H1 (cell line): ENCODE data around the gene CTSW. TPM values are rescaled to one million over a fixed set of nuclear protein-coding genes. Genes with fewer than 3 reads are reported as not detected.

Experiments
- BCL11A ChIP-seq, 2 experiments: IDR thresholded peaks; one replicate each; pipeline ENCODE4 v1.6.1; 2011; ENCODE audit warnings: low read depth in 2 of 2, low read length in 2 of 2, mild to moderate bottlenecking in 2 of 2
- CHD1 ChIP-seq: IDR thresholded peaks from 2 replicates; pipeline ENCODE4 v1.6.1; 2012; ENCODE audit warnings: low read depth, low read length, improper control_type of control experiment
- CHD2 ChIP-seq: IDR thresholded peaks from 2 replicates; pipeline ENCODE4 v1.6.1; 2012; ENCODE audit warnings: low read length, improper control_type of control experiment
- EP300 ChIP-seq, 2 experiments: IDR thresholded peaks; 1 replicate in 1 of 2; 2 replicates in 1 of 2; pipeline ENCODE4 v1.6.1; 2011 to 2012; ENCODE audit warnings: low read depth in 2 of 2, low read length in 2 of 2, mild to moderate bottlenecking in 2 of 2, borderline replicate concordance in 1 of 2, inconsistent platforms in 1 of 2, moderate library complexity in 1 of 2
- GABPA ChIP-seq: IDR thresholded peaks from 2 replicates; pipeline ENCODE4 v1.6.1; 2011; ENCODE audit warnings: mild to moderate bottlenecking, low read length, moderate library complexity, borderline replicate concordance; ENCODE audit not compliant: insufficient read depth
- HDAC2 ChIP-seq, 2 experiments: fragments of 300-600 bp in 1 of 2; sonication (generic) in 1 of 2; IDR thresholded peaks; 2 replicates each; pipeline ENCODE4 v1.6.1; 2011 to 2012; ENCODE audit warnings: low read depth in 2 of 2, low read length in 2 of 2, mild to moderate bottlenecking in 2 of 2, moderate library complexity in 2 of 2, borderline replicate concordance in 1 of 2, inconsistent platforms in 1 of 2
- KDM1A ChIP-seq: fragments of 200-600, 300-600 bp; sonication (generic); IDR thresholded peaks from 2 replicates; pipeline ENCODE4 v1.7.1; 2016; ENCODE audit warnings: mild to moderate bottlenecking, low read length, borderline replicate concordance
- KDM4A ChIP-seq: IDR thresholded peaks from one replicate; pipeline ENCODE4 v1.7.1; 2012; ENCODE audit warnings: low read depth, mild to moderate bottlenecking, moderate library complexity, low read length, inconsistent platforms; ENCODE audit not compliant: severe bottlenecking
- MAFK ChIP-seq: IDR thresholded peaks from 2 replicates; pipeline ENCODE4 v1.6.1; 2012; ENCODE audit warnings: low read depth, mild to moderate bottlenecking, improper control_type of control experiment, low read length
- RAD21 ChIP-seq, 2 experiments: IDR thresholded peaks in 1 of 2; conservative IDR thresholded peaks in 1 of 2; 2 replicates each; pipeline ENCODE4 v1.6.1; 2011; ENCODE audit warnings: low read depth in 2 of 2, low read length in 2 of 2, improper control_type of control experiment in 1 of 2, inconsistent platforms in 1 of 2, mild to moderate bottlenecking in 1 of 2, moderate library complexity in 1 of 2
- RNF2 ChIP-seq: fragments of 200-900, 300-1000 bp; sonication (generic); IDR thresholded peaks from 2 replicates; pipeline ENCODE4 v1.7.1; 2016; ENCODE audit warnings: borderline replicate concordance, low read depth, mild to moderate bottlenecking, antibody characterized with exemption, low read length; ENCODE audit not compliant: poor library complexity, severe bottlenecking; ENCODE audit errors: missing control alignments
- SIRT6 ChIP-seq: IDR thresholded peaks from one replicate; pipeline ENCODE4 v1.7.1; 2012; ENCODE audit warnings: low read length, inconsistent platforms
- SIX5 ChIP-seq: IDR thresholded peaks from 2 replicates; pipeline ENCODE4 v1.6.1; 2011; ENCODE audit warnings: mild to moderate bottlenecking, low read depth, low read length
- SP4 ChIP-seq: IDR thresholded peaks from 2 replicates; pipeline ENCODE4 v1.6.1; 2012; ENCODE audit warnings: low read length, inconsistent platforms
- SRF ChIP-seq: IDR thresholded peaks from 2 replicates; pipeline ENCODE4 v1.6.1; 2011; ENCODE audit warnings: mild to moderate bottlenecking, low read depth, low read length, moderate library complexity
- TAF7 ChIP-seq: optimal IDR thresholded peaks from 2 replicates; pipeline ENCODE3; 2011; ENCODE audit warnings: low read depth, mild to moderate bottlenecking, inconsistent platforms, low read length, moderate library complexity, borderline replicate concordance
- TCF12 ChIP-seq: IDR thresholded peaks from 2 replicates; pipeline ENCODE4 v1.6.1; 2011; ENCODE audit warnings: low read depth, mild to moderate bottlenecking, low read length
- polyA plus RNA-seq, 7 experiments: library from polyadenylated mRNA; depleted of rRNA in 3 of 7; stranded (reverse) in 5 of 7; unstranded in 2 of 7; fragments of >200 nt in 5 of 7; fragments of 200-250 nt in 2 of 7; gene quantifications; 1 replicate in 5 of 7; 2 replicates in 1 of 7; 4 replicates in 1 of 7; pipeline versions ENCODE4 v1.2.1 to v1.2.3, GENCODE V29; 2011 to 2013; ENCODE audit warnings: missing spikeins in 2 of 7, mixed read lengths in 2 of 7
- total RNA-seq: library from RNA; stranded (reverse); fragmentation: NEBNext Ultra II Directional; extraction: Animal tissue kit (Norgen Biotek cat#: 25700); gene quantifications from 2 replicates; pipeline ENCODE4 v1.2.1, GENCODE V29; 2021
- TF ChIP-seq, protein P1 (sequence below): IDR thresholded peaks from 2 replicates; pipeline ENCODE4 v1.6.1; 2012; ENCODE audit warnings: inconsistent platforms

The CTSW gene
- total and polyA plus RNA-seq, 2 of the 8 experiments (the other 6 are each of a cell fraction or from before 2014, with no cell fraction given) = not detected

GRCh38 chr11:65859095-65859811 lies 20.4 kb upstream of the CTSW start (continued):
- TF ChIP-seq RNF2 = no peak
- TF ChIP-seq KDM1A = no peak
- peak in 1 of 2 experiments; percentile 6; a peak in 1 of 4 replicates for TF ChIP-seq RAD21 (IDR thresholded peaks at IDR 0.05 in 1 of 2, conservative IDR thresholded peaks at IDR 0.05 in 1 of 2; ENCODE audit: low read depth in 2 of 2, low read length in 2 of 2)
- peak; percentile 14; the same call in 1 of the 2 replicates for TF ChIP-seq SIX5
- TF ChIP-seq SRF = peak; percentile 100
- TF ChIP-seq CHD1 = no peak
- 0 out of 2 replicates have a peak, but pooled peaks have one; percentile 27 for TF ChIP-seq CHD2
- peak; percentile 75 for TF ChIP-seq TAF7
- TF ChIP-seq MAFK = no peak
- TF ChIP-seq SP4 = peak; percentile 59; the same call in 1 of the 2 replicates
- TF ChIP-seq TCF12 = 0 out of 2 replicates have a peak, but pooled peaks have one; percentile 50
- TF ChIP-seq EP300 (IDR thresholded peaks at IDR 0.05; ENCODE audit: borderline replicate concordance in 1 of 2, low read depth in 2 of 2, low read length in 2 of 2) = peak in 1 of 2 experiments; percentile 12; a peak in 1 of 3 replicates
- TF ChIP-seq BCL11A (IDR thresholded peaks at IDR 0.05; ENCODE audit: low read depth in 2 of 2, low read length in 2 of 2) = no peak
- peak in 1 of 2 experiments; percentile 0; a peak in 1 of 4 replicates for TF ChIP-seq HDAC2 (IDR thresholded peaks at IDR 0.05; ENCODE audit: borderline replicate concordance in 1 of 2, low read depth in 2 of 2, low read length in 2 of 2)
- TF ChIP-seq GABPA = no peak
- TF ChIP-seq KDM4A = peak; percentile 16
- TF ChIP-seq, protein P1, sequence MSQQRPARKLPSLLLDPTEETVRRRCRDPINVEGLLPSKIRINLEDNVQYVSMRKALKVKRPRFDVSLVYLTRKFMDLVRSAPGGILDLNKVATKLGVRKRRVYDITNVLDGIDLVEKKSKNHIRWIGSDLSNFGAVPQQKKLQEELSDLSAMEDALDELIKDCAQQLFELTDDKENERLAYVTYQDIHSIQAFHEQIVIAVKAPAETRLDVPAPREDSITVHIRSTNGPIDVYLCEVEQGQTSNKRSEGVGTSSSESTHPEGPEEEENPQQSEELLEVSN = no peak; the same call in 1 of the 2 replicates
- no peak for TF ChIP-seq SIRT6
